Measurements from ENCODE around the gene EXPH5.

- no peak for TF ChIP-seq EZH2 (IDR thresholded peaks at IDR 0.05; ENCODE audit: insufficient read depth, poor library complexity, severe bottlenecking)
- no peak for TF ChIP-seq EZH2phosphoT487 (IDR thresholded peaks at IDR 0.05; ENCODE audit: insufficient read depth, low read depth)
These were observed 23.7 kb downstream of the EXPH5 start for GRCh38 chr11:108569896-108570295.
